Activated CD4-positive, alpha-beta T cell treated with anti-CD3 and anti-CD28 coated beads for 1 hour (primary cell): ENCODE measurements around the gene CTDSP2.
"Not testable (repeated sequence)": the region's sequence is repeated elsewhere in the genome, so short reads cannot be mapped to it uniquely, and the experiment has no call there.

Source experiments
- DNase-seq: peaks from one replicate; pipeline ENCODE4 v3.0.0-alpha.2; 2020

CTDSP2 gene

GRCh38 chr12:57832966-57833365 lies 13.6 kb downstream of the CTDSP2 start:
- no peak for DNase-seq

- no peak for DNase-seq
Observed at GRCh38 chr12:57830393-57830792, 16.1 kb downstream of the CTDSP2 start.

- DNase-seq: no peak
Observed at GRCh38 chr12:57829025-57829777, 17.3 kb downstream of the CTDSP2 start.

GRCh38 chr12:57826966-57827365 lies 19.6 kb downstream of the CTDSP2 start:
- no peak for DNase-seq

- no peak for DNase-seq
Observed at GRCh38 chr12:57826400-57826799, 20.1 kb downstream of the CTDSP2 start.

GRCh38 chr12:57825451-57825850 lies 21.1 kb downstream of the CTDSP2 start:
- no peak for DNase-seq

GRCh38 chr12:57823908-57824640 lies 22.5 kb downstream of the CTDSP2 start:
- no peak for DNase-seq

GRCh38 chr12:57823131-57823907 lies 23.2 kb downstream of the CTDSP2 start:
- no peak for DNase-seq

GRCh38 chr12:57822392-57823130 lies 24.0 kb downstream of the CTDSP2 start:
- DNase-seq: no peak

- DNase-seq: no peak
Observed at GRCh38 chr12:57821474-57822214, 24.9 kb downstream of the CTDSP2 start.

GRCh38 chr12:57821015-57821414 lies 25.5 kb downstream of the CTDSP2 start:
- DNase-seq: not testable (repeated sequence)

- DNase-seq: not testable (repeated sequence)
Observed at GRCh38 chr12:57820119-57820518, 26.4 kb downstream of the CTDSP2 start.

- not testable (repeated sequence) for DNase-seq
Observed at GRCh38 chr12:57817990-57818331, 28.6 kb downstream of the CTDSP2 start.

GRCh38 chr12:57817261-57817989 lies 29.1 kb downstream of the CTDSP2 start:
- DNase-seq: no peak

GRCh38 chr12:57816855-57817151 lies 29.7 kb downstream of the CTDSP2 start:
- no peak for DNase-seq

GRCh38 chr12:57816001-57816854 lies 30.3 kb downstream of the CTDSP2 start:
- no peak for DNase-seq

- no peak for DNase-seq
Observed at GRCh38 chr12:57815177-57816000, 31.1 kb downstream of the CTDSP2 start.

- no peak for DNase-seq
Observed at GRCh38 chr12:57813971-57814772, 32.4 kb downstream of the CTDSP2 start.
